ENCODE measurements around the gene DYRK1B.
"Not testable (repeated sequence)": the region's sequence is repeated elsewhere in the genome, so short reads cannot be mapped to it uniquely, and the experiment has no call there.

The DYRK1B gene

DNA sequence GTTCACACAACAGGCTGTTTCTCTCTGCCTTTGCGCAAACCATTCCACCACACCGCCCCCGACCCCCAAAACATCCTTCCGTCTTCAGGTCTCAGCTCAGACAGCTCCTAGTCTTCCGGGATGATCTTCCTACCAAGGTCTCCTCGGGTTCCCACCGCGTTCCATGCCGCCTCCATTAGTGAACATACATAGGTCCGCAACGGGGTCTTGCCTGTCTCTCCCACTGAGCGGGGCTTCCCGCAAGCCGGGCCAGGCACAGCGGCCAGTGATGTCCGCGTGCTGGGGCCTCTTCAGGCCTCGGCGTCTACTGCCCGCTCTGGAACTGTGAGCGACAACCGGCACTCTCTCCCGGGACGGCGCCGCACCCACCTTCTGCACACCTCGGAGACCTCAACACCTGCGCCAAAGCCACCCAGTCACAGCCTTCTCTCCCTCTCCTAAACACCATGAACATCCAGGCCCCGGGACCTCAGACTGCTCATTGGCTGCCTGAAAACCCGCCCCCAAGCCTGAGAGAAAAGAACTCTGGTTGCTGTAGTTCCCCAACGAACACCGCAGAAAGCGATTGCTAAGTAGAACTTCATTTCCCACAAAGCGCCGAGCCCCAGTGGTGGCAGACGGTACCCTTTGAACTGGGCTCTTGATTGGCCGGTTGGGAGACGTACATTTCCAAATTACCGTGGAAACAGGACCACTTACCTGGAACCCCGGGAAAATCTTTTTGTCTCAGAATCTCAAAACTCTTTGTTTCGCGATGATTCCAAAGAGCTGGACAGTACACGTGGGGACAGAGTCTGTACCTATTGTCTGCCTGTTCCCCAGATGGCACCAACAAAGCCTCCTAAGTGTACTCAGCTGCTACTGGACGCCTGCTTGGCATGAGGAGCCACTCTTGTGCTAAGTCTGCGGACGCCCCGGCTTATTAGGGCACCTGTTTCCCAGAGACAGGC is 9.5 kb downstream of the DYRK1B start:
- DNase-seq (ENCODE audit: low read depth in 1 of 2, low spot score in 1 of 2), result no peak
- in situ Hi-C loops (cut with HindIII; ENCODE audit: low pct_unique_long_range_greater_than_20kb, low sequenced_read_pairs), result no loop called here
- TF ChIP-seq JUND (IDR thresholded peaks at IDR 0.05; ENCODE audit: low read depth), result no peak

DNA sequence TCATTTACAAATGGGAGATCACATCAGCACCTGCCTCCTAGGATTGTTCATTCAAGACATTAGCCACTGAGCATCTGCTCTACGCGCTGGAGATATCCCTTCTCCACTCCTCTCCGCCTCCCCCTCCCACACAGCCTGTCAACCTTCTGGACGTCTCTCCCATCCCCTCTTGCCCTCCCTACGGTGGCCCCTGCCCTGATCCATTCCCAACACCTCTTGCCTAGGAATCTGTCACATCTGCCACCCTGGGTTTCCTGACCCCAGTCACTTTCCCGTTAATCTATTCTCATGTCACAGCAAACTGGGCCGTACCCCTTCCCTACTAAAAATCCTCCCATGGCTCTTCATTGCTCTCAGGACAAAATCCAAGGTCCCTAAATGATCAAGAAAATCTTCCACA is 10.3 kb downstream of the DYRK1B start:
- DNase-seq (ENCODE audit: low read depth in 1 of 2, low spot score in 1 of 2), result no peak
- no peak for TF ChIP-seq JUND (IDR thresholded peaks at IDR 0.05; ENCODE audit: low read depth)
- in situ Hi-C loops (cut with HindIII; ENCODE audit: low pct_unique_long_range_greater_than_20kb, low sequenced_read_pairs), result no loop called here

DNA sequence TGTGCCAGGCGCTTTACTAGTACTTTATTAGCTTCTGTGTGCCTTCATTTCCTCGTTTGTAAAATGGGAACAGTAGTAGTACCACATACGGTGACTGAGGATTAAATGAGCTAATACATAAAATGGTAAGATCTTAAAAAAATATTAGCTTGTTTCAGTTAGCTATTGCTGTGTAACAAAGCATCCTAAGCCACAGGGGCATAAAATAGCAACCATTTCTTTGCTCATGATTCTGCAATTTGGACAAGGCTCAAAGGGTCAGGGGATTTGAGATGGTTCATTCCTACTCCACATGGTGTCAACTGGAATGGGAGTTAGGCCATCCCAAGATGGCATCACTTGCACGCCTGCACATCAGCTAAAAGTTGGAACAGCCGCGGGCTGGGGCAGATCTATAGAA is 13.3 kb downstream of the DYRK1B start:
- no peak for DNase-seq (ENCODE audit: low read depth in 1 of 2, low spot score in 1 of 2)
- no peak for TF ChIP-seq JUND (IDR thresholded peaks at IDR 0.05; ENCODE audit: low read depth)
- in situ Hi-C loops (cut with HindIII; ENCODE audit: low pct_unique_long_range_greater_than_20kb, low sequenced_read_pairs), result no loop called here

DNA sequence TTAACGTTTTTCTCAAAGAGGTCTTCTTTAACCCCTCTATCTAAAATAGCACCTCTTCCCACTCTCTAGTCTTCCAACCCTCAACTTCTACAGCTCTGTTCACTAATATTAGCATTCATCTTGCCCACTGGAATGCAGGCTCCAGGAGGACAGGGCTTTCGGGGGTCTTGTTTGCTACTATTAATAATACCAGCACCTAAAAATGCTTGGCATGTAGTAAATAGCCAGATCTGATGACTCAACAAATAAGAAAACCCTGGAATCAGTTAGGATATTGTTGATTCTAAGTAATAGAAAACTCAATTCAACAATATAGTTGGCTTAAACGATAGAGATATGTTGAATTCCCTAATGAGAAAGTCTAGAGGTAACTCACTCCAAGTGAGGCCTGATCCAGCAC is 14.2 kb downstream of the DYRK1B start:
- in situ Hi-C loops (cut with HindIII; ENCODE audit: low pct_unique_long_range_greater_than_20kb, low sequenced_read_pairs), result no loop called here
- no peak for DNase-seq (ENCODE audit: low read depth in 1 of 2, low spot score in 1 of 2)

DNA sequence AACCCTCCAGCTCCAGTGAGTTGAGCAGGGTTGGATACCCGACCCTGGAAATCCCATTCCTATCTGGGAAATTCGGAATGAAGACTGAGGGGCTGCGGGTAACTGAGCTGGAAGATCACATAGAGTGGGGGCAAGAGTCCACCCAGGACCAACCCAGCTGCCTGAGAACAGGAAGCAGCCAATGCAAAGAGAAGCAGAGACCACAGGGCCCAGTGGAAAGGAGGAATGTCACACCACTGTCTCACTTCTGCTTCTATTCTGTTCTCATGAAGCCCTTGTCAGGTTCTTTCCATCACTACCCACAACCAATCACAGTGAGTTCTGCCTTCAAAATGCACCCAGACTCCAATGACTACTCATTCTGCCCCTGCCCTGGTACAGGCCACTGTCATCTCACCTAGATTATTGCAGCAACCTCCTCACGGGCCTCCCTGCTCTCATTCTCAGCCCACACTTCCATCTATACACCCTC is 15.3 kb downstream of the DYRK1B start:
- in situ Hi-C loops (cut with HindIII; ENCODE audit: low pct_unique_long_range_greater_than_20kb, low sequenced_read_pairs), result no loop called here
- TF ChIP-seq JUND (IDR thresholded peaks at IDR 0.05; ENCODE audit: low read depth), result no peak
- no peak for DNase-seq (ENCODE audit: low read depth in 1 of 2, low spot score in 1 of 2)

More for the DNA sequence above, 14.2 kb downstream of the DYRK1B start:
- no peak for TF ChIP-seq JUND (IDR thresholded peaks at IDR 0.05; ENCODE audit: low read depth)

DNA sequence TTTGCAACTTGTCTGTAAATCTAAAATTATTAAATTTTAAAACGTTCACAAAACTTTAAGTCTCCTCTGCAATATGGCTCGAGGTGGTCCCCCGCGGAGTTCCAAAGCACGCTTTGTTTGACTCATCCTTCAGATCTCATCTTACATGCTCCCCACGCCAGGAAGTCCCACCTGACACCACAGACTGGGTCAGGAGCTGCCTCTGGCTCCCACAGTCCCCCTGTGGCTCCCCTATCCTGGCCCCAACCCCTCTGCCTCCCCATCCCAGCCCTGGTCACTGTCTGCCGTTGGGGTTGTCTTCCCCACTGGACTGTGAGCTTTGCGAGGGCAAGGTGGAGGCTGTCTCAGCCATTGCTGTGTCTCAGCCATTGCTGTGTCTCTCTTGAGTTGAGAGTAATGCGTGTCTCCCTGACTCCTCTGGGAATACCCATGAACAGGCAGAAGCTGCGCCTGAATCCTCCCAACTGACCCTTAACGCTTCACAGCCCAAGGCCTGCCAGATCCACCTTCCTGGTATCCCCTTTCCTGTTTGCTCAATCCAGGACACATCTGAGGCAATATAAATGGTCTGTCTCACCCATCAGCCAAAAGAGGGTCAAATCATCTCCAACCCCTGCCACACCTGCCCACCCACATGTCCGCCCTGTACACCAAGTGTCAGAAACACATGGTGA is 15.9 kb downstream of the DYRK1B start:
- in situ Hi-C loops (cut with HindIII; ENCODE audit: low pct_unique_long_range_greater_than_20kb, low sequenced_read_pairs), result no loop called here
- DNase-seq (ENCODE audit: low read depth in 1 of 2, low spot score in 1 of 2), result no peak
- TF ChIP-seq JUND (IDR thresholded peaks at IDR 0.05; ENCODE audit: low read depth), result no peak

DNA sequence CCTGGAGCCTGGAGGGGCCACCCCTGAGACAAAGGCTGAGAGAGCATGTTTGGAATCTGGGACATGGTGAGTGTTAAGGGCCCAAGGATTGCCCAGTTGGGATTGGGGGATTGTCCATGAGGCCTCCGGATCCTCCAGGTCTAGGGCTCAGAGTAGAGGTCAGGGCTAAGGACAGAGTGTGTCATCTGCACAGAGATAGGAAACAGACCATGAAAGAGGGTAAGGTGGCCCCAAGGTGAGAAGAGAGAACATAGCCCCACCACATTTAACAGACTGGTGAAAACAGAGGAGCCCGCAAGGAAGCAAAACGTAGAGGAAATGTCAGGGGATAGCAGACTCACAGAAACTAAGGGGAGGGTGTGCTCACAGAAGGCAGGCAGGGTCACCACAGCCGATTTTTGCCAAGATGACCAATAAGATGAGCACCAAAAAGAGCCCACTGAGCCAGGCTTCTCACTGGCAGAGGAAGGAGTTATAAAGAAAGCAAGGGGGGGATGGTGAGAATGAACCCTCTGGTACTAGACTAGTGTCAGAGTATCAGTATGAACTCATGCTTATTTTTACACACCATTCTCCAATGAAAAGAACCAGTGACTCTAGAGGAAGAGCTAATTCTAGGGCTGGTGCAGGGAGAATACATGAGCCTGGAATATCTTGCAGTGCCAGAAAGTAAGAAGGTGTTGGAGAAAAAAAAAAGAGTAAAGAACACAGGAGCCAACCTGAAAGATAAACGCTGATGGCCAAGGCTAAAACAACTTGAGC is 17.5 kb downstream of the DYRK1B start:
- TF ChIP-seq JUND (IDR thresholded peaks at IDR 0.05; ENCODE audit: low read depth), result no peak

DNA sequence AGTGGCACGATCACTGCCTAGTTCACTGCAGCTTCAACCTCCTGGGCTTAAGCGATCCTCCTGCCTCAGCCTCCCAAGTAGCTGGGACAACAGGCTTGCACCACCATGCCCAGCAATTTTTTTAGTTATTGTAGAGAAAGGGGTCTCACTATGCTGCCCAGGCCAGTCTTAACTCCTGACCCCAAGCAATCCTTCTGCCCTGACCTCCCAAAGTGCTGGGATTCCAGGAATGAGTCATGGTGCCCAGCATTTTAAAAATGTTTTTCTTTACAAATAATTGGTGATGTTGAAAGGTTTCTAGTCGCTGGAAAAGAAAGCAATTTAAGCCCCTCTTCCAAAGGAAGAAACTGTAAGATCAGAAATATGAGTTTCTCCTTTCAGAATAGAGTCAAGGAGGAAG is 19.4 kb downstream of the DYRK1B start:
- no peak for TF ChIP-seq JUND (IDR thresholded peaks at IDR 0.05; ENCODE audit: low read depth)
- in situ Hi-C loops (cut with HindIII; ENCODE audit: low pct_unique_long_range_greater_than_20kb, low sequenced_read_pairs), result no loop called here
- DNase-seq (ENCODE audit: low read depth in 1 of 2, low spot score in 1 of 2), result no peak

More for the DNA sequence above, 17.5 kb downstream of the DYRK1B start:
- in situ Hi-C loops (cut with HindIII; ENCODE audit: low pct_unique_long_range_greater_than_20kb, low sequenced_read_pairs), result no loop called here
- no peak for DNase-seq (ENCODE audit: low read depth in 1 of 2, low spot score in 1 of 2)

DNA sequence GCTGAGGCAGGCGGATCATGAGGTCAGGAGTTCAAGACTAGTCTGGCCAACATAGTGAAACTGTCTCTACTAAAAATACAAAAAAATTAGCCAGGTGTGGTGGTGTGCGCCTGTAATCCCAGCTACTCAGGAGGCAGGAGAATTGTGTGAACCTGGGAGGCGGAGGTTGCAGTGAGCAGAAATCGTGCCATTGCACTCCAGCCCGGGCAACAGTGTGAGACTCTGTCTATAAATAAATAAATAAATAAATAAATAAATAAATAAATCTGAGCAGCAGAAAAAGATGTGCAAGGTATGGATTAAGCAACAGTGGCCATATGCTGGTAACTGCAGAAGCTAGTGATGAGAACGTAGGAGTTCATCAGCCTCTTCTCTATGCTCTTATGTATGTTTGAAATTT is 19.9 kb downstream of the DYRK1B start:
- DNase-seq (ENCODE audit: low read depth in 1 of 2, low spot score in 1 of 2); in situ Hi-C loops (cut with HindIII; ENCODE audit: low pct_unique_long_range_greater_than_20kb, low sequenced_read_pairs): not testable (repeated sequence)

DNA sequence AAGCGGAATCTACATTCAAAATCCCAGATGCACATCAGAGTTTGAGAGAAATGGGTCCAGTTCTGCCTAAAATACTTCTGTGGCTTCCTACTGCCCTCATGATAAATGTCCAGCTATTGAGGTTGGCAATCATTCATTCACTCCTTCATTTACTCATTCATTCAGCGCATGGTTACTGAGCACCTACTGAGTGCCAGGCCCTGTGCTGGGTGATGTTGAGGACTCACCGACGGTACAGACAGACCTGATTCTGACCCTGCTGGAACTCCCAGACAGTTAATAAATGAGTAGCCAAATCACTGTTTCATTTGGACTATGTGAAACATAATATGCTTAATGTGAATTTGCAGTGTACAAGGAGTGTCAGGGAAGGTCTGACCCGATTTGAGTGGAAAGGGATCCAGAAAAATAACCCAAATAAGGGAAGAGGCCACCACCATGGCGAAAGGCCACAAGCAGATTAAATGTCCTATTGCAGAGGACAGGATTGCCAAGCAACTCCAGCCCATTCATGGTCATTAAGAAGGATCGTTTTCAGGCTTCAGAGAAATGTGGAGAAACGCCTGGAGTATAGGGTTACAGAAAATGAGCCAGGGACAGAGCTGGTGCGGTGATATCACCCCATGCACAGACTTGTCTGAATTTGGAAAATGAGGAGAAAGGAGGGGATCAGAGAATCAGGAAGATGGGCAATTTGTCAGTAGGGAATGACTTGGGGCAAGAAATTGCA is 20.5 kb downstream of the DYRK1B start:
- in situ Hi-C loops (cut with HindIII; ENCODE audit: low pct_unique_long_range_greater_than_20kb, low sequenced_read_pairs), result no loop called here
- TF ChIP-seq JUND (IDR thresholded peaks at IDR 0.05; ENCODE audit: low read depth), result no peak
- DNase-seq (ENCODE audit: low read depth in 1 of 2, low spot score in 1 of 2), result no peak

DNA sequence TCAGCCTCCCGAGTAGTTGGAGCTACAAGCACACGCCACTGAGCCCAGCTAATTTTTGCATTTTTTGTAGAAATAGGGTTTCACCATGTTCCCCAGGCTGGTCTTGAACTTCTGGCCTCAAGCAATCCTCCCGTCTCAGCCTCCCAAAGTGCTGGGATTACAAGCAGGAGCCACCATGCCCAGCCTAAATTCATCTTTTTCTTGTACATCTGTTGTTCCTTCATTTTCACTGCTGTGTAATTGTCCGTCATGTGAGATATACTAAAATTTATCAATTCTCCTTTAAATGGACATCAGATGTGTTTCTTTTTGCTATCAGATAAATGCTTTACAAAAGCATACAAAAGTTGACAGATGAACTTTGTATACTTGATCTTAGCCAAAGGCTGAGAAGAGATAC is 22.9 kb downstream of the DYRK1B start:
- no peak for TF ChIP-seq JUND (IDR thresholded peaks at IDR 0.05; ENCODE audit: low read depth)
- DNase-seq (ENCODE audit: low read depth in 1 of 2, low spot score in 1 of 2), result no peak
- in situ Hi-C loops (cut with HindIII; ENCODE audit: low pct_unique_long_range_greater_than_20kb, low sequenced_read_pairs), result no loop called here

DNA sequence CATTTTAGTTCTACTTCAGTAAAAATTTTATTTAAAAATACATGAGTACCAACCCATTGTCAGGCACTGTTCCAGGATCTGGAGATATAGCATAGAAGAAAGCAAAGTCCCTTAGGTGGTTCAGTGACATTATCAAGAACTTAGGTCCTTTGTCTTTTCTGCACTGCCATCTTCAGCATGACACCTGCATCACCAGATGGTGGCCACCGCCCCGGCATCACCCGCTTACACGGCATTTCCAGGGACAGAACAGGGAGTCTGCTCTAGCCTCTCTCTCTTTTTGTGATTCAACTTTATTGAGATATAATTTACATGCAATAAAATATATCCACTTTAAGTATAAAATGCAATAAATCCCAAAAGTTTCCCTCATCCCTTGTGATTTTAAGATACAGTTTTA is 23.5 kb downstream of the DYRK1B start:
- in situ Hi-C loops (cut with HindIII; ENCODE audit: low pct_unique_long_range_greater_than_20kb, low sequenced_read_pairs), result no loop called here

More for the DNA sequence above, 23.5 kb downstream of the DYRK1B start:
- no peak for DNase-seq (ENCODE audit: low read depth in 1 of 2, low spot score in 1 of 2)
- no peak for TF ChIP-seq JUND (IDR thresholded peaks at IDR 0.05; ENCODE audit: low read depth)
